Right forelimb (tissue), 1 donor: Measurements from ENCODE around the gene PROC.
"Not testable (repeated sequence)": the region's sequence is repeated elsewhere in the genome, so short reads cannot be mapped to it uniquely, and the experiment has no call there.

Experiments used
- DNase-seq: peaks from one replicate; pipeline ENCODE4 v3.0.0-alpha.2; 2018

The PROC gene

DNA sequence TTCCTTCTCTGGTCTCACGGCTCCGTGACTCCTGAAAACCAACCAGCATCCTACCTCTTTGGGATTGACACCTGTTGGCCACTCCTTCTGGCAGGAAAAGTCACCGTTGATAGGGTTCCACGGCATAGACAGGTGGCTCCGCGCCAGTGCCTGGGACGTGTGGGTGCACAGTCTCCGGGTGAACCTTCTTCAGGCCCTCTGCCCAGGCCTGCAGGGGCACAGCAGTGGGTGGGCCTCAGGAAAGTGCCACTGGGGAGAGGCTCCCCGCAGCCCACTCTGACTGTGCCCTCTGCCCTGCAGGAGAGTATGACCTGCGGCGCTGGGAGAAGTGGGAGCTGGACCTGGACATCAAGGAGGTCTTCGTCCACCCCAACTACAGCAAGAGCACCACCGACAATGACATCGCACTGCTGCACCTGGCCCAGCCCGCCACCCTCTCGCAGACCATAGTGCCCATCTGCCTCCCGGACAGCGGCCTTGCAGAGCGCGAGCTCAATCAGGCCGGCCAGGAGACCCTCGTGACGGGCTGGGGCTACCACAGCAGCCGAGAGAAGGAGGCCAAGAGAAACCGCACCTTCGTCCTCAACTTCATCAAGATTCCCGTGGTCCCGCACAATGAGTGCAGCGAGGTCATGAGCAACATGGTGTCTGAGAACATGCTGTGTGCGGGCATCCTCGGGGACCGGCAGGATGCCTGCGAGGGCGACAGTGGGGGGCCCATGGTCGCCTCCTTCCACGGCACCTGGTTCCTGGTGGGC is 10.0 kb downstream of the PROC start:
- DNase-seq: no peak

DNA sequence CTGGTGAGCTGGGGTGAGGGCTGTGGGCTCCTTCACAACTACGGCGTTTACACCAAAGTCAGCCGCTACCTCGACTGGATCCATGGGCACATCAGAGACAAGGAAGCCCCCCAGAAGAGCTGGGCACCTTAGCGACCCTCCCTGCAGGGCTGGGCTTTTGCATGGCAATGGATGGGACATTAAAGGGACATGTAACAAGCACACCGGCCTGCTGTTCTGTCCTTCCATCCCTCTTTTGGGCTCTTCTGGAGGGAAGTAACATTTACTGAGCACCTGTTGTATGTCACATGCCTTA is 10.5 kb downstream of the PROC start:
- DNase-seq: no peak

DNA sequence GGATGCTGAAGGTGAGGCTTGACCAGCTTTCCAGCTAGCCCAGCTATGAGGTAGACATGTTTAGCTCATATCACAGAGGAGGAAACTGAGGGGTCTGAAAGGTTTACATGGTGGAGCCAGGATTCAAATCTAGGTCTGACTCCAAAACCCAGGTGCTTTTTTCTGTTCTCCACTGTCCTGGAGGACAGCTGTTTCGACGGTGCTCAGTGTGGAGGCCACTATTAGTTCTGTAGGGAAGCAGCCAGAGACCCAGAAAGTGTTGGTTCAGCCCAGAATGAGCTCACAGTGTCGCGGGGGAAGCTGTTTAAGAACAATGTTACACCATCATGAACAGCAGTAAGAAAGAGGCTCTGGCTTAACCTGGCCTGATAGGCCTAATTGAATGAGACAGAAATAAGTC is 11.1 kb downstream of the PROC start:
- DNase-seq: no peak

DNA sequence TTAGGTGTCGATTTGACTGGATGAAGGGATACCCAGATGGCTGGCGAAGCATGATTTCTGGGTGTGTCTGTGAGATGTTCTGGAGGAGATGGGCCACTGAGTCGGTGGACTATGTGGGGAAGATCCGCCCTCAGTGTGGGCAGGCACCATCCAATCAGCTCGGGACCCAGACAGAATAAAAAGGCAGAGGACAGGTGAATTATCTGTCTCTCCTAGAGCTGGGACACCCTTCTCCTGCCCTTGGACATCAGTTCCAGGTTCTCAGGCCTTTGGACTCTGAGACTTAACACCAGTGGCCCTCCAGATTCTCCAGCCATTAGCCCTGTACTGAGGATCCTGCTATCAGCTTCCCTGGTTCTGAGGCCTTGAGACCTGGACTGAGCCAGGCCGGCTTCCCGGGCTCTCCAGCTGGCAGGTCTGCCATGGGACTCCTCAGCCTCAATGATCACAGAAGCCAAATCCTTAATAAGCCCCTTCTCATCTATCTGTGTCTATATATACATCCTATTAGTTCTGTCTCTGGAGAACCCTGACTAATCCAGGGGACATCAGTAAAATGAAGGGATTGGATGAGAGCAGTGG is 11.7 kb downstream of the PROC start:
- DNase-seq: no peak

DNA sequence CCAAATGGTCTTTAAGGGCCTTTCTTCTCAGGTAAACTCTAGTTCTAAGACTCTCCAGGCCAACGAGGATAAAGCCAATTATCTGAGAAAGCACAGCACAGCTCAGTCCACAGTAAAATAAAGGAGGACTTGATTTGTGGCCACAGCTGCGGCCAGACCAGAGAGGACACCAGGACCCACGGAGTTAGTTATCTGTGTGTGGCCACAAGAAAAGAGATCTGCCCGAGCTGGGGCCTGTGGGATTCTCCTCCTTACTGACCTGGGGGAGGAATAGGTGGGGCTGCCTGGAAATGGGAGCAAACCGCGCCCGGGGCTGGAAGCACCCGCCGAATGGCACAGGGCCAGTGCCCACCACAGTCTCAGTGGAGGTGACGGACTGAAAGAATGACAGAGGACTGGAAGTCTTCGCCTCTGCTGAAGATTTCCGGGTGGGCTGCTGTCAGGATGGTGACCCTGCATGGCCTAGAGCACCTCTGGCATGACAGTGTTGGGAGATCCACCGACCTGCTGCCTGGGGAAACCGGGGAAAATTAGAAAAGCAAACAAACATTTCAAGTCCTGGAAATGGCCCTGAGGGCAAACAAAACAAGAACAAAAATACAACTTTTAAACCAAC is 13.3 kb downstream of the PROC start:
- no peak for DNase-seq

DNA sequence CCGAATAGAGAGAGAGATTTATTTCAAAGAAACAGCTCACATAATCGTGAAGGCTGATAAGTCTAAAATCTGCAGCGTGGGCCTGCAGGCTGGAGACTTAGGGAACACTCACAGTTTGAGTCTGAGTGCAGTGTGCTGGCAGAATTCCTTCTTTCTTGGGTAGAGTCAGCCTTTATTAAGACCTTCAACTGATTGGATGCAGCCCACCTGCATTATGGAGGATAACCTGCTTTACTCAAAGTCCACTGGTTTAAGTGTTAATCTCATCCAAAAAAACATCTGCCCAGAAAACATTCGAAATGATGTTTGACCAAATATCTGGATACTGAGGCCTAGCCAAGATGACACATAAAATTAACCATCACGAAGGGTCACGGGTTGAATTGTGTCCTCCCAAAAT is 16.3 kb downstream of the PROC start:
- DNase-seq: no peak

DNA sequence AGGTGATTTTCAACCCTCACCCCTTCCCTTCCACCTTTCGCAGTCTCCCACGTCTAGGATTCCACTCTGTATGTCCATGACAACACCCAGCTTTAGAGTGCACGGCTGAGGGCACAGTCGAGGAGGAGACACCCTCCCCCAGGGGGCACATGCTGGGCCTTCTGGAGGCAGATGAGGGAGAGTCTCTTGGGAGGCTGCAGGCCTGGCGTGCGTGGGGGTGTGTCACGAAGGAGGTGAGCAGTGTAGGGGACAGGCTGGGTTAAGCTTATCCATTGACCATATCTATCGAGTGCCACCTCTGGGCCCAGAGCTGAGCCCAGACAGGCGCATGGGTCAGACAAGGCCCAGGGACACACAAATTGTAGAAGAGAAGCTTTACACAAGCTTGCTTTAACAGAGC is 18.8 kb downstream of the PROC start:
- no peak for DNase-seq

DNA sequence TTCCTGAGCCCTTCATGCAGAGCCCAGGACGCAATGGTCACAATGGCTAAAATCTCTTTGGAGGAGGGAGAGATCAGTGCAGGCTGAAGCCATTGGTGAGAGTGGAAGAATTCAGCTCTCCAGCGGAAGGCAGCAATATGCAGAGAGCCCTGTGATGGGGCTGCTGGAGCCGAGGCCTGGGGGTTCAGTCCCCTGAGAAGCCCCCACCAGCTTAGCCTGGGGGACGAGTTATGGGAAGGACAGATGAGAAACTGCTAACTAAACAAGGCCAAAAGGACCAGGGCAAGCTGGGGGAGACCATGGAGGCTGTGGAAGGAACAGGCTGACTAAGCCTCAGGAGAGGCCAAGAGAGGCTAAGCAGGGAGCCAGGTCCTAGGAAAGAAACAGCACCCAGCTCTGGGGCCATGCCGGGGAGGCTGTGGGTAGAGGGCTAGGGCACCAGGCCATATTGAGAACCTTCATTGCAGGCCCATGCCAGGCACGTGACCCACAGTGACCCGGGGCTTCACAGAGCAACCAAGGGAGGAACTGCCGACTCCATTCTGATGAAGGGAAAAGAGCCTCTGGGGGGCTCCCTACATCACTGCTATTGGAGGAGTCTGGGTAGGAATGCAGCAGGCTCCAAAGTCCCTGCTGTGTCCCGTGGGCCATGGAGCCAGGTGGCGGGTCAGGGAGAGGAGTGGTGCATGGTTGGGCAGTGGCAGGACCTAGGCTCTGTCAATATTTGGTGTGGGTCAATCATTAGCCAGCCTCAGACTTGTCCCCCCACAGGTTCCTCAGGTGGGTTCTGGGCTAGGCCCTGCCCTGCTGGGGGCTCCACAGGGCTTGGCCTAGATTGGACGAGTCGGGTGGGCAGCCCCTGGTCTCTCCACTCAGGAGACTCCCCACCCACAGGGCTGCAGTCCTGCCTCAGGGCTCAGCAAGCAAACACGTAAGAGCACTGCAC is 19.8 kb downstream of the PROC start:
- DNase-seq: no peak

DNA sequence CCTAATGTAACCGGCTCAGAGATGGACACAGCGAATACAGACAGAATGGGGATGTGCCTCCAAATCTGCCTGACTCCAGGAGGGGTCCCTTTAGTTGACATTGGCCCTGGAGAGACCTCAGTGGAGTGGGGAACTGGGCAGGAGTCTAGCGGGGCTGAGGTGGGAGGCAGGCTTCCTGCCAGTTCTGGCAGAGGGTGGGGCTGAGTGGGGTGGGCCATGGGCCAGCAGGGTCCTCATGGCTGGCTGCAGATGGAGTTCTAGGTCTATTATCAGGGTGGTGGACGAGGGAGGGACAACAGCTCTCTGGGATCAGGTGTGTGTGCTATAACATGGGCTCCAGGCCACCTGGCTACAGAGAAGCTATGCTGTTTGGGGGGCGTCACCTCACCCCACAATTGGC is 21.1 kb downstream of the PROC start:
- DNase-seq: no peak

DNA sequence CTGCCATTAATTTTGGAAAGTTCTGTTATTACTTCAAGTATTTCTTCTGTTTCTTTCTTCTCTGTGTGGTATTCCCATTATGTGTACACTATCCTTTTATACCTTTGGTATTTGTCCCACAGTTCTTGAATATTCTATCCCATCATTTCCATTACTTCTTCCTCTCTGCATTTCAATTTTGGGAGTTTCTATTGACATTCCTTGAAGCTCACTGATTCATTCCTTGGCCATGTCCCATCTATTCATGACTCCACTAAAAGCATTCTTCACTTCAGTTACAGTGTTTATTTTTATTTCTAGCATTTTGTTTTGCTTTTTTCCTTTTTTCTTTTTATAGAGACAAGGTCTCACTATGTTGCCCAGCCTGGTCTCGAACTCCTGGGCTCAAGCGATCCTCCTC is 30.3 kb downstream of the PROC start:
- DNase-seq: no peak

DNA sequence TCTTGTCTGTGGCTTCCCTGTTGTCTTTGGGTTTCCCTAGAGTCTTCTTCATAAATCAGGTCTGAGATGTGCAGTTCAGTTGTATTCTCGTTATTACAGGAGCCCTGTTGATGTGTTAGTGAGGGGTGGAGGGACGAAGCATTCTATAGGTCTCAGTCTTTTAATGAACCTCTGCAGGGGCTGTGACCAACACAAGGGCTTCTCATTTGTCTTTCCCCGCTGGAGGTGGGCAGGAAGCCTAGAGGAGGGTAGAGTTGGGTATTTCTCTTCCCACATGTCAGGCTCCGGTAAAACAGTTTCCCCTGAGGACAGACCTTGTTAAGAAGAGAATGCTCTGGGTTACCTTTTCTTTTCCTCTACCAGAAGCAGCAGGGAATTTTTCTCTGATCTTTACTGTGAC is 31.2 kb downstream of the PROC start:
- no peak for DNase-seq

DNA sequence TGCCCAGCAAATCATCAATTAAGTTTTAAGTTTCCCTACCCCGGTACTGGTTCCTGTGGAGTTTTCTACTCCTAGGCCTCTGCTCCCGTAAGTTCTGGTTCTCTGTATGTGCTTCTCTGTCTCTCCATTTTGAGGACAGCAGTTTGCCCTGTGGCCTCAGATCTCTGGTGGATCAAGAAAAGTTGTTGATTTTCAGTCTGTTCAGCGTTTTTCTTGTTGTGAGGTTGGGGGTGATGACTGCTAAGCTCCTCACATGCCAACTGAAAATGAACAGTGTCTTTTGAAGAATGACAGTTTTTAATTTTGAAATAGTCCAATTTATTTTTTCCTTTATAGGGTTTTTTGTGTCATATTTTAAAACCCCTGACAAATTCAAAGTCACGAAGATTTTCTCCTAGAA is 31.7 kb downstream of the PROC start:
- no peak for DNase-seq

DNA sequence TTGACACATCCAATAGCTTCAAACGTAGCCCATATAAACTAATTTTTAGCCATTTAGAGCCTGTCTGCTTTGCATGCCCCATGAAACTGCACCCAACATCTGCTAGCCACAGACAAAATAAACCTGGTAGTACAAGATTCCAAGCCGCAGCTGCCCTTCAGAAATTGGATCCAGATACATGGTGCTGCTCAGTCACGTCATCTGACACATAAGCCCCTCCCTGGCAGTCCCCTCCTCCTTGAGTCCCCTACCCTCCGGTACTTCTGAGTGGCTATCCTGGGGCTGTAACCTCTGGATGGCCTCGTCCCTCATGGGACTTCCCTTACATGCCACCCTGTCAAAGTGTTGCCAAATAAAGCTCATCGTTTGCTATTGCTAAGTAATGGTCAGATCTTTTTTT is 33.8 kb downstream of the PROC start:
- no peak for DNase-seq

DNA sequence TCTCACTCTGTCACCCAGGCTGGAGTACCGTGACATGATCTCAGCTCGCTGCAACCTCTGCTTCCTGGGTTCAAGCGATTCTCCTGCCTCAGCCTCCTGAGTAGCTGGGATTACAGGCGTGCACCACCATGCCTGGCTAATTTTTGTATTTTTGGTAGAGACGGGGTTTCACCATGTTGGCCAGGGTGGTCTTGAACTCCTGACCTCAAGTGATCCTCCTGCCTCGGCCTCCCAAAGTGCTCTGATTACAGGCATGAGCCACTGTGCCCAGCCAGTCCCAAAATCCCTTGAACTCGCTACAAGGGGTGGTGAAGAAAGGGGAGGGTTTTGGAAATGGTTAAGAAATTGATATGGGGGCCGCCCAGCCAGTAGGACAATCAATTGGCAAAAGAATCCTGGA is 34.2 kb downstream of the PROC start:
- not testable (repeated sequence) for DNase-seq

DNA sequence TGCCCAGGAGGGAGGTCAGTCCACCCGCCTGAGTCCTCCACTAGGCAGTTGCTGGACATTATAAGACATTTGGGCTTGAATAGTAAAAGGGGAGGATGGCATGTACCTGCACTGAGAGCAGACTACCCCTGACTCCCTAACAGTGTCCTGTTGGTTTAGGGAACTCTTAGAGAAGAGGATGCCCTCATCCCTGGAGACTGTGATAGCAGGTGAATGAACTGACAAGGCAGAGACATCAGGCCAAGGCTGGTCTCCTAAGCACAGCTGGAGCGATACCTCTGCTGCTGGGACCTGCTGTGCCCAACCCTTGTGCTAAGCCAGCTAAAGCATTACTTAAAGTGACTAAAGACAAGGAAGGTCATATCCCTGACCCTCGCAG is 34.8 kb downstream of the PROC start:
- DNase-seq: no peak

DNA sequence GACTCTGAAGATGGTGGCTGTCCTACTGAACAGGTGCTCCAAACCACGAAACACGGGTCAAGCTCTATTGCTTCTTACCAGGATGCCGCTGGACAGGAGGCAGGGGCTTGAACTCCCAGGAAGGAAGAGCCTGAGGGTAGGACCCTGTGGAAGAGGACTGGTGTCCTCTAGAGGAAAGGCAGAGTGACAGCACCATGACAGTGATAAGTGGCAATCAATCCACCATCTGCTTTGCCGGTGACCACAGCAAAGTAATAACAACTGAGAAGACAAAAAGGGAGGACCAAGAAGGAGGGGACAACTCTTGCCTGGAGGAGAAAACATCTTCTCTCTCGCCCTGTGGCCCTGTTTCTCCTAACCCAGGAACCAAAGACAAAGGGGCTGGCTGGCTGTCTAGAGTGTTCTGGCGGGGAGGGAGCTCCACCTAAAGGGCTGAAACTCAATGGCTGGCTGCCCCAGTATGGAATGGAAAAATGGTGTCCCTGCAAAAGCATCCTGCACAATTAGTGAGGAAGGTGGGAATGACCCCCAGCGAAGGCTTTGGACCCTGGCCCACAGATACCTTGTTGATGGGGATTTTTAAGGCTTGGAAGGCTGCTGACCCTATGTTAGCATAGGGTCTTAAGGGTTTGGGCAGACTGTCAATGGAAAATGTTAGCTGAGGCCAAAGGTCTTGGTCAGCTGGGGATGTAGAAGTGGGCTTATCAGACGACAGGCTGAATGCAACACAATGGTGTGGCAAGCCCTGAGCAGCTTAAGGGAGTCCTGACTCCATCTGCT is 35.4 kb downstream of the PROC start:
- no peak for DNase-seq

DNA sequence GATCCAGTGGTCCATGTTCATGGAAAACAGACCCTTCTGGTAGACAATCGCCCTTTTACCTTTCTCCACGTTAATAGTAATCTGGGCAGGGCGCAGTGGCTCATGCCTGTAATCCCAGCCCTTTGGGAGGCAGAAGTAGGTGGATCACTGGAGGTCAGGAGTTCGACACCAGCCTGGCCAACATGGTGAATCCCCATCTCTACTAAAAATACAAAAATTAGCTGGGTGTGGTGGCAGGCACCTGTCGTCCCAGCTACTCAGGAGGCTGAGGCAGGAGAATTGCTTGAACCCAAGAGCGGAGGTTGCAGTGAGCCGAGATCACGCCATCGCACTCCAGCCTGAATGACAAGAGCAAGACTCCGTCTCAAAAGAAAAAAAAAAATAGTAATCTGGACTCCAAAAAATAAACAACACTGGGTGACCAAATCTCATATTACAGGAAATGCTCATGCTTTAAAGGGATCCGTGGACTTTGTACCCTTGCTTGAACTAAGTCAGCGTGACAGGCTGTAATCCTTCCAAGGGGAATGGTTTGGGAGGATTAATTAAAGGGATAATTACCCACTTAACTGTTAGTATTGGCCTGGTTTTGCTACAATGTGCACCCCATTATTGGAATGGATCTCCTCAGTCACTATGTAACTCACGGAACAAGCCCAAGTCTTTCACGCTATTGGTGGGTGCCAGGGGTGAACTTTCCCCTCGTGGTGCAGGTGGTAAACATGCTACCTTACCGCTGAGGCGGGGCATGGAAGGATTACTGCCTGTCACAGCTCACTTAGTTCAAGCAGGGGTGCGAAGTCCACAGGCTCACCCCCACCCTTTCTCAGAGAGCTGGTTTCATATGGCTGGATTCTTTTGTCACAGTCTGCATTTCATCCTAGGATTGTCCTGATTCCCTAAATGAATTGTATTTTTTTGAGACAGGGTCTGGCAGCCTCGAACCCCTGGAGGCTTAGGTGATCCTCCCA is 36.7 kb downstream of the PROC start:
- no peak for DNase-seq

DNA sequence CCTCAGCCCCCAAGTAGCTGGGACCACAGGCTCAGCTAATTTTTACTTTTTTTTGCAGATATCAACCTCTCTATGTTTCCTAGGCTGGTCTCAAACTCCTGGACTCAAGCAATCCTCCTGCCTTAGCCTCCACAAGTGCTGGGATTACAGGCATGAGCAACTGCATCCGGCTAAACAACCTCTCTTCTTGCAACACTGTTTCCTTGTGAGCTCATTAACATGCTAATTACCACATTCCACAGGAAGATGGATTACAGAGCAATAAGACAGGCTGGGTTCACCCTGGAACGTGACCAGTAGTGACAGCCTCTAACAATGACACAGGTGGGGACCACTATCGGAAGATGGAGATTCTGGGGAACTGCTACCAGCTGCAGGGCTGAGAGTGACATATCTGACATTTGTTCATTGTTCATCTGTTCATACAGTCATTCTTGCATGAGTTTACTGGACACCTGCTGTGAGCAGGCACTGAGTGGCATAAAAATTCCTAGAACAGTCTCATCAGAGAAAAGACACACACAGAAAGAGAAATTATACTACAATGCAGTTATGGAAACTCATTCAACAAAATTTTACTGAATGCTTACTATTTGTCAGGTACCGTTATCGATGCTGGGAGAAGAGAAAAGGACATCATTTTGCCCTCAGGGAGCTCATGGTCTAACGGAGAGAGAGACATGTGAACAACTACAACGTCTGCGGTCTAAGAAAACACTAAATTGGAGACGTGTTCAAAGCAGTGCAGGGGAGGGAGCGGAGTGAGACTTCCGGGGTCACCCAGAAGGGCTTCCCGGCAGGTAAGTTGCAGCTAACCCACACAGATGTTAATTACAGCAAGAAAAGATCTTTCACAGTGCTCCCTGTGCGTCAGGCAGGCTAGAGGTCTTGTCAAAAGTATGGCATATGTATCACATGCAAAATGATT is 37.6 kb downstream of the PROC start:
- no peak for DNase-seq

DNA sequence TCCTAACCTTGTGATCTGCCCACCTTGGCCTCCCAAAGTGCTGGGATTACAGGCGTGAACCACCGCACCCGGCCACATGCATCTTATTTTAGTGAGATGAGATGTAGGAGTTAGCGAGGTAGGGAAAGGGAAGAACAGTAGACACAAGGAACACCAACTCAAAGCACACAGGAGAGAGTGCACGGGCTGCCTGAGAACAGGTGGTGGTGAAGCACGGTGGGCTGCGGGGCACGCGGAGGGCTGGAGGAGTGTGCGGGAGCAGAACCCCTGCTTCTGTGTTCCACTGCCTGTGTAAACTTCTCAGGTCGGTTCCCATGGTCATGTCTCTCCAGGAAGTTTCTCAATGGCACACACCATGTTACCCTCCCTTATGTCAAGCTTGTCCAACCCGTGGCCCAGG is 38.7 kb downstream of the PROC start:
- no peak for DNase-seq

DNA sequence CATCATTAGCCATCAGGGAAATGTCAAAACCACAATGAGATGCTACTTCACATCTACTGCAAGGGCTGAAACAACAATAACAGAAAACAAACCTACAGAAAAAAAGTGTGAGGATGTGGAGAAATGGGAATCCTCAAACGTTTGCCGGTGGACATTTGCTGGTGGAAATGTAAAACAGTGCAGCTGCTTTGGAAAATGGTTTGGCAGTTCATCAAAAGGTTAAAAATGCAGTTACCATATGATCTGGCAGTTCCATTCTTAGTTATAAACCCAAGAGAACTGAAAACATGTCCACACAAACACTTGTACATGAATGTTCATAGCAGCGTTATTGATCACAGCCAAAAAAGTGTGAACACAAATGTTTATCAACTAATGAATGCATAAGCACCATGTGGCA is 44.2 kb downstream of the PROC start:
- DNase-seq: no peak
